OCI-M1 (cell line): ENCODE data around the gene TIGIT.
"Not testable (repeated sequence)": the region's sequence is repeated elsewhere in the genome, so short reads cannot be mapped to it uniquely, and the experiment has no call there.

Experiments
- DNase-seq: peaks from one replicate; lab custom pipeline; 2025; lab: John Stamatoyannopoulos, UW

Gene TIGIT

DNA sequence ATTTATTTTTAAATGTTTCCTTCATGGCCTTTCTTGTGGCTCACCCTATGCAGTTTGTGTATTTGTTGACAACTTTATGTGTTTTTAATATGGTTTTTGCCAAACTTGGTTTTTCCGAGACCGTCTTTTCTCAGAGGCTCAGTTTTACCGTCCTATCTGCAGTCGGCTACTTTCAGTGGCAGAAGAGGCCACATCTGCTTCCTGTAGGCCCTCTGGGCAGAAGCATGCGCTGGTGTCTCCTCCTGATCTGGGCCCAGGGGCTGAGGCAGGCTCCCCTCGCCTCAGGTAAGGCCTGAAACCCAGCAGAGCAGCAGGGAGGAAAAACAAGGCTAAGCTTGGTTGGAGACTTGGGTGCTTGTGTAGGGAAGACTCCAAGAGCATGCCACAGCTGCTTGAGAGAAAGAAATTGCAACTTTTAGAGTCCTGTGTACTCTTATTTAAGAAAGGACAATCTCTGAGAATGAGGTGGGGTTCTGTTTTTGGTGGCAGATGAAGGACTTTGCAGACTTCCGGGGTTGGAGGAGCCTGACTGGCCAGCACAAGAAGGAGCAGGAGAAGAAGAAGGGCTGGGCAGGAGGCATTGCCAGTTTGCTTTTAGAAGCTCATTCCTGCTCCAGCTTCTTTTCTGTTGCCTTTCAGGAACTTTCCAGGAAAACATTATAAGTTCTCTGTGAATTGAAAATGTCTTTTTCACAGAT lies at the start of gene TIGIT:
Gene TIGIT, plus strand, starts transcription at position 191 of the 698 bp plus-strand sequence. Its CDS starts 34 bp downstream, at position 225.
- no peak for DNase-seq

DNA sequence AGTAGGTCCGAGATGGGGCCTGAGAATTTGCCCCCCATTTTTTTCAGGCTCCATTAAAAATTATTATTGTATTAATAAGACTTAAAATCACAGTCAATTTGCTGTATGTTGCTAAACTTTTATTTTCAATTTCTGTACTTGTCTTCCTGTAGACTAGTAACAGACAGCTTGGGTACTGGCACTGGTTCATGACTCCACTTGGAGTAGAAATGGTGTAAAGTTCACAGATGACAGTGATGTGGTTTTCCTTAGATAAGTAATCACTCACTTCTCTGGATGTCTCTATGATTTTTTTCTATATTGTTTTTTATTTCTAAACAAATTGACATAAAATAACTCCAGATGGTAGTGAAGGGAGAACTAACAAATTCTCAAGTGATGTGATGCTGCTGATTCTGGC lies 40.9 kb upstream of the TIGIT start:
- no peak for DNase-seq

DNA sequence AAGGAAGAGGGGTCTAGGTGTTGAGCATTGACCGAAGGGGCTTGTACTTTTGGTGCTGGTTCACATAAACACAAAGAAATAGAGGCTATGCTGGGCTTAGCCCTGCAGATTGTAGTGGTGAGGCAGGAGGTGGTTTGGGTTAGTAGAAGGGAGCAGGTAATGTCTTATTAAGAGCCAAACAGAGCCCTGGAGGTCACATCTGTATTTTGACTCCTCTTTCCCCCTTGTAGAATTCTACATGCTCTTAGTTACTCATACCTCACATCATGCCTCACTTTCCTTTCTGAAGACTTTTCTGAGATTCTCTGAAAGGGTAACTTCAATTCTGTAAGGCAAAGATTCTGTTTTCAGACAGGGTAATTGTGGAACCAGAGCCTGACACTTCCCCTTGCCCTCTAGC lies 40.3 kb upstream of the TIGIT start:
- no peak for DNase-seq

DNA sequence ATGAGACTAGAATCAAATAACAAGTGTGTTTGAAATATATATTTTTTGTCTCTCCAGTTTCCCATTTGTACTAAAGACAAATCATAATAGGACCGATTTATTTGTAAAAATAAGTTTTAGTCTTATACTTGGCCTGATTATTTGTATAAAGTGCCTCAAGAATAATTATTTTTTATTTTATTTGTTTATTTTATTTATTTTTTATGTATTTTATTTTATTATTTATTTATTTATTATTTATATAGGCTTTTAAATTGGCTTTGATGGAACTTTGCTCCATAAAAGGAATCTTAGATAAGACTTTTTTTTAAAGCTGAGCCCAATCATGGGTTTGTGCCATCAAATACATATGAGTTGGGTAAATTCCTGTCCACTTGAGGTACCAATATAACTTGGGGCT lies 34.3 kb upstream of the TIGIT start:
- no peak for DNase-seq

DNA sequence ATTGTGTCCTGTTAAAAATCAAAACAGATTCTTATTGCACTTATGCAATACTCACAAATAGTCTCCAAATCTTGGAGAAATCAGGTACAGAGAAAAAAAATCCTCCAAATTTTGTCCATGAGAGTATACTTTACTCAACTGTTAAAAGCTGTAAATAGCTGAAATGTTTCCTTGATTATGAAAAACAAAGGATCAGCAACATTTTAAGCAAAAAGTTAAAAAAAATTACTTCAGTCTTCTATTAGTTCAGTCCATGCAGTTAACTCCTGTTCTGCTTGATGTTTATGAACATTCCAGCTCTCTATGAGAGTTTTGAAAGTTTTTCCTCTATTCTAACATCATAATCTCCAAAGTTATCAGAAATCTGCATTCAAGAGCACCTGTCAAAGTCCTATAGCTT lies 33.7 kb upstream of the TIGIT start:
- DNase-seq = peak; percentile 18

DNA sequence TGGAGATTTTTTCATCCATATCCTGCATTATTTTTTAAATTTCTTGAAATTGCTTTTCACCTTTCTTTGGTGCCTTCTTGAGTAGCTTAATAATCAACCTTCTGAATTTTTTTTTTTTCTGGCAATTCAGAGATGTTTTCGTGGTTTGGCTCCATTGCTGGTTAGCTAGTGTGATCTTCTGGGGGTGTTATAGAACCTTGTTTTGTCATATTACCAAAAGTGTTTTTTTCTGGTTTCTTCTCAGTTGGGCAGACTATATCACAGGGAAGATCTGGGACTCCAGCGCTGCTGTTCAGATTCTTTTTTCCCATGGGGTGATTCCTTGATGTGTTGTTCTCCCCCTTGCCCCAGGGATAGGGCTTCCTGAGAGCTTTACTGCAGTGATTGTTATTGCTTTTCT lies 23.8 kb upstream of the TIGIT start:
- DNase-seq = no peak

DNA sequence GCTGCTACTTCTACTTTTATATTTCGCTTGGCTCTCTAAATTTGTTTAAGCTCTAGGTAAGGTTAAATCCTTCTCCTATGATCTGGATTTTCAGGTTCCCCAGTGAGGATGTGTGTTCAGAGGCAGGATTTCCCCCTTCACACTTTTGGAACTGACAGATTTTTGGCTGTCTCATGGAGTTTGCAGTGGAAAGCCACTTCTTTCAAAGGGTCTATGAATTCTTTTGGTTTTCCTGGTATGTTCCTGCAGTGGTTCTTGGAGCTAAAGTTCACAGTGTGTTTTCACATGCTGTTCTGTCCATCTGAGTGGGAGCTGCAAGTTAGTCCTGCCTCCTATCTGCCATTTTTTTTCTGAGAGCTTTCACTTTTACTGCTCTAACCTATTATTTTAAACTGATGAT lies 21.6 kb upstream of the TIGIT start:
- DNase-seq = no peak

DNA sequence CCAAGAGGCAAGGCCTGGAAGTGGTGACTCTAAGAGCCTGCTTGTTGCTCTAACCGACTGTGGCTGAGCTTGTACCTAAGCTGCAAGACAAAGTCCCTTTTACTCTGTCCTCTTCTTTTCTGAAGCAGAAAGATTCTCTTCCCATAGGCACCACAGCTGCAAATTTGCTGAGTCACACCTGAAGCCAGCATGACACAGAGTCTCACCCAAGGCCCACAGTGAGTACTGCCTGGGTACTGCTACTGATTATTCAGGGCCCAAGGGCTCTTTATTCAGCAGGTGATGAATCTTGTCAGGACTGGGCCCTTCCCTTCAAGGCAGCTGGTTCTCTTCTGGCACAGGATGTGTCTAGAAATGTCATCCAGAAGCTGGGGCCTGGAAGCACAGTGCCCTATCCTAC lies 18.9 kb upstream of the TIGIT start:
- DNase-seq = peak; percentile 61

DNA sequence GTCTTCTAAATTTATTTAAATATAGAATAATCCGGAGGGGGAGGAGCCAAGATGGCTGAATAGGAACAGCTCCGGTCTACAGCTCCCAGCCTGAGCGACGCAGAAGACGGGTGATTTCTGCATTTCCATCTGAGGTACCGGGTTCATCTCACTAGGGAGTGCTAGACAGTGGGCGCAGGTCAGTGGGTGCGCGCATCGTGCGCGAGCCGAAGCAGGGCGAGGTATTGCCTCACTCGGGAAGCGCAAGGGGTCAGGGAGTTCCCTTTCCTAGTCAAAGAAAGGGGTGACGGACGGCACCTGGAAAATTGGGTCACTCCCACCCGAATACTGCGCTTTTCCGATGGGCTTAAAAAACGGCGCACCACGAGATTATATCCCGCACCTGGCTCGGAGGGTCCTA lies 17.0 kb upstream of the TIGIT start:
- not testable (repeated sequence) for DNase-seq

DNA sequence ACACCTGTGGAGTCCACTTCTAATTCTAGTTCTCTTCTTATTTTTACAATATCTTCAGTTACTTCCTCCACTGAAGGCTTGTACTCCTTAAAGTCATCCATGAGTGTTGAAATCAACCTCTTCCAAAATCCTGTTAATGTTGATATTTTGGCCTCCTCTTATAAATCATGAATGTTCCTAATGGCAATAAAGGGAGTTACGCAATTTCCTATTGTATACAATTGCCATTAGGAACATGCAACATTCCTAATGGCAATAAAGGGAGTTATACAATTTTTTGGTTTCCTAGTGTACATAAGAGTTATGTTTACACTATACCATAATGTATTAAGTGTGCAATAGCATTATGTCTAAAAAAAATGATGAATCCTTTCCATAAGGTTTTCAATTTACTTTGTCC lies 9.2 kb upstream of the TIGIT start:
- DNase-seq = no peak

DNA sequence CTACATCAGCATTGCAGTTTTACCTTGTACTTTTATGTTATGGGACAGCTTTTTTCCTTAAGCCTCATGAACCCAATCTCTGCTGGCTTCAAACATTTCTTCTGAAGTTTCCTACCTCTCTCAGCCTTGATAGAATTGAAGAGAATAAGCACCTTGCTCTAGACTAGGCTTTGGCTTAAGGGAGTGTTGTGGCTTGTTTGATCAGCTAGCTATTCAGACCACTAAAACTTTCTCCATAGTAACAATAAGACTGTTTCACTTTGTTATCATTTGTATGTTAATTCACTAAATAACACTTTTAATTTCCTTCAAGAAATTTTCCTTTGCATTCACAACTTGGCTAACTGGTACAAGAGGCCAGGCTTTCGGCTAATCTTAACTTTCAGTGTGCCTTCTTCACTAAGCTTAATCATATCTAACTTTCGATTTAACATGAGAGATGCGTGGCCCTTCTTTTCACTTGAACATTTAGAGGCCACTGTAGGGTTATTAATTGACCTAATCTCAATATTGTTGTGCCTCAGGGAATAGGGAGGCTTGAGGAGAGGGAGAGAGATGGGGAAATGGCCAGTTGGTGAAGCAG lies 8.1 kb upstream of the TIGIT start:
- DNase-seq = no peak

DNA sequence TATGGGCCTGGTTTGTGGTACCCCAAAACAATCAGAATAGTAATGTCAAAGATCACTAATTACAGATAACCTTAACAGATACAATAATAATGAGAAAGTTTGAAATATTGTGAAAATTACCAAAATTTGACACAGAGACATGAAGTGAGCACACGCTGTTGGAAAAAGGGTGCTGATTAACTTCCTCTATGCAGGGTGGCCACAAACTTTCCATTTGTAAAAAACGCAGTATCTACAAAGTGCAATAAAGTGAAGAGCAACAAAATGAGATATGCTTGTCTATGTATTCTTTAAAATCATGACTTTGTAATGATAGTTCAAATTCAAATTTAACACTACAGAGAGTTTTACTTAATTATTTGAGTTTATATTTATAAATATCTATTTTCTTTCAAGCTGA lies 7.6 kb upstream of the TIGIT start:
- no peak for DNase-seq

DNA sequence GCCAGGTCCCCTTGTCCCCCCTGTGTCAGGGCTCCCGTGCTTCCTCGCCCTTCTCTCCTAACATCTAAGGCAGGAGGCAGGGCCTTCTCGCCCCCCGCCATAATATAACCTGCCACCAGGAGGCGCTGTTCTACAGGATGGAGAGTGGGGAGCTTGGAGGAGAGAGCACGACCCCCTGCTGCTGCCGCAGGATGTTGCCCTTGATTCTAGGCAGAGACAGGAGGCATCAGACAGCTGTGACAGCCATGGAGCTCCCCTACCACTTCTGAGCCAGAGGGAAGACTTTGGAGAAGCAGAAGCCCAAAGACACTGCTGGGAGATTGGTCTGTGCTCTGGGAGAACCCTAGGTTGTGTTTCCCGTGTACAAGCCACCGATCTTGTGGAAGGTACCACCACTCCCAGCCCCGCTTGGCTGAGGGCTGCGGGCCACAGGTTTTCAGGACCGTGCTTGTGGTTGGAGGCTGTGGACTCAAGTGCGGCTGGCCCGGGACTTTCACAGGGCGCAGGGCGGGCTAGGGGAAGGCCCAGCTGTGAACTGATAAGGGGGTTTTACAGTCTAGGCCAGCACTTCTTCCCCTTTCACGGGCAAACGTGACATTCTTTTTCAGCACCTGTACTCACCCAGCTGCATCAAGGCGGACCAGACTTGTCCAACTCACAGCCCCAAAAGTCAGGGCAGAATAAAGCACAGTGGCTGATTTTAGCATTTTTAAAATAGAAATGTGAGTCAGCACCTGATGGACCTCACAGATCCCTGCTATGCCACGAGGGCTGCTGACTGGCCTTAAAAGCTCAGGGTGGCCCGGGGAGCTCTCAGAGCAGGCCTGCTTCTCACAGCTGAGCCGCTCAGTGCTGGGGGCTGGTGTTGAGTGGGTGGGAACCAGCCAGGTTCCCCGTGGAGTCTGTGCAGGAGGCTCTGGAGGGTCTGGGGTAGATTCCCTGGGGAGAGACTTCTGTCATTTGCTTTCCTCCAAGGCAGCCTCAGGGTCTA lies 2.6 kb upstream of the TIGIT start:
- peak; percentile 81 for DNase-seq

DNA sequence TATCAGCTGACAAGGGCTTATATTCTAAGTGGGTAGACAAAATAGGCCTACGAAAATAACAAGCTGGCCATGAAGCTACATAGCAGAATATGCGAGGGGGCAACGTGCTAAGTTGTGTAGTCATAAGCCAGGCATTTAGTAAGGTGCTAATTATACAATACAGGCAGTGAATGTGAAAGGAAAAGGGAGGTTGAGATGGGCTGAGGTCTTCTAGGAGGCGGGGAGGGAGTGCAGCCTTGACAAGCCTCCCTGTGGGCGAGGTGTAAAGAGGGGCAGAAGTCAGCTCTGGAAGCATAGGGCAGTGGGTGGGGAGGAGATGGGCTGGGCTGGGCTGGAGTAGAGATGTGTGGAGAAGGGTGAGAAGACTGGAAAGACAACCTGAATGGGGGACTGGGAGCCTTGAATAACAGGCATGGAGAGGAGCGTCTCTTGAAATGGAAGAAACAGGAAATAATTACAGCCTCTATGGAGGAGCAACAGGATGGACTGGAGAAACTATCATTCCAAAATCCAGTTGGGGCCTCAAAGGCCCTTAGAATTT lies 1.2 kb downstream of the TIGIT start:
- DNase-seq = no peak

DNA sequence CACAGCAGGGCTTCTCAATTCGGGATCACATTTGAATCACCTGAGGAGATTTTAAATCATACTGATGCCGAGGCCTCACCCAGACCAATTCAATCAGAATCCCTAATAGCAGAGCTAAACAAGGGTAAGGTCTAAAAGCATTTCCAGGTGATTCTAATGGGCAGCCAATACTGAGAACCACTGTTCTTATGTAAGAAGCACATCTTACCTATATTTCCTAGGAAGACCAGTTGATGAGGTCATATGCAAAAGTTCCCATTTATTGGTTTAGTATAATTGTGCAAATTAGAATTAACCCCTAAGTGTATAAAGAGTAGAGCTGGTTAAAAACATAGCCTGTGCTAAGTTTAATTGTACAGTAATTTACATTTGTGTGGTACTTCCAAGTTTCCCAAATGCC lies 2.1 kb downstream of the TIGIT start:
- DNase-seq = no peak

DNA sequence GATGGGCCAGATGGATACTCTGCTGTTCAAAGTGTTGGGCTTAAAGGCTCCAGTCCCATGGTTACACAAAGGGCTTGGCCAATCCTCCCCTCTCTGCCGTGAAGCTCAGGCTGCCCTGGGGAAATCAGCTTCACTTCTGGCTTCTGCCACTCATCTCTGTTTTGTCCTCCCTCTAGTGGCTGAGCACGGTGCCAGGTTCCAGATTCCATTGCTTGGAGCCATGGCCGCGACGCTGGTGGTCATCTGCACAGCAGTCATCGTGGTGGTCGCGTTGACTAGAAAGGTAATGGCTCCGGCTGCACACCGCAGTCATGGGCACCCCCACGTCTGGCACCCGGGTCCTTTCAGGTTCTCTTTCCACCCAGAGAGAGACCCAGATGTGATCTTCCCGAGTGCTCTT lies 5.6 kb downstream of the TIGIT start:
- peak; percentile 18 for DNase-seq

DNA sequence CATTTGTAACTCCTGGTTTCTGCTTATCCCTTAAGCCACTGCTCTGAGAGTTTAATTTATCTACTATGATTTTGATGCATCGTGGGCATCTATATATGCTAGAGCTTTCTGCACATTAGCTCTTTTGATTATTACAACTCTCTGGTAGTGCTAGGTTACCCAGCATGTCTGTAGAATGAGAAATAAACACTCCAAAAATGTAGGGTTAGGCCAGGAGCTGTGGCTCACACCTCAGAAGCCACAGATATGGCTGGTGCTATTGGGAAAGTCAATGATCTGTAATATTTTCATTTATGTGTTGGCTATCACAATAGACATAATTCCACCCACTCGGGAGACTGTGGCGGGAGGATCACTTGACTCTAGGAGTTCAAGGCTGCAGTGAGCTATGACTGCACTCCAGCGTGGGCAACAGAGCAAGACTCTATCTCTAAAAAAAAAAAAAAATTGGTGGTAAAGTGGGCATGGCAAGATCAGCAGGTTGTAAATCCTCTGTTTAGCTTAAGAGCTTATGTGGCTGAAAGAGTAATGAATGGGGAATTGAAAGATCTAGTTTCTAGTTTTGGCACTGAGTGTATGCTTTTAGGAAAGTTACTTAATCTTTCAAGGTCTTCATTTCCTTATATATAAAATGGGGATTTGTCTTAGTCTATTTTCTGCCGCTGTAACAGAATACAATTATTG lies 6.3 kb downstream of the TIGIT start:
- DNase-seq = no peak

DNA sequence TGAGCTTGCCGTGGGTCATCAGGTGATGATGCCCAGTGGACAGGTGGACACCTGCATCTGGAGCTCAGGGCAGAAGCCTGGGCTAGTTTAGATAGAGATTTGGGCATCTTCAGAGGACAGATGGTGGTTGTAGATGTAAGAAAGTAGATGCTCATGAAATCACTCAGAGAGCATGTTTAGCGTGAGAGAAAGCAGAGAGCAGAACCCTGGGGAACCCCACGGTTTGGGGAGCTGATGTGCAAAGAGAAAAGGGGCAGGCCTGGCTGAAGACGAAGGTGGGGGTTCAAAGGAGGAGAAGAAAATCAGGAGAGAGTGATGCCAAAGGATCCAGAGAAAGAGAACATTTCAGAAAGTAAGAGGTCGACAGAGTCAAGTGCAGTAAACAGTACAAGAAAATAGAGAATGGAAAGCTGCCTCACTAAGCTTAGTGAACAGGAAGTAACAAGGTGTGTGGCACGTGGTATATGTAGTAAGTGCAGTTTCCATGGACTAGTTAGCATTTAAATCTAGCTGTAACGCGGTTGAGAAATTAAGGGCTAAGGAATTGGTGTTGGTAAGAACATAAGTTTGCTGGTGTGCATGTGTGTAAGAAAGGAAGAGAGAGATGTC lies 13.5 kb downstream of the TIGIT start:
- no peak for DNase-seq

DNA sequence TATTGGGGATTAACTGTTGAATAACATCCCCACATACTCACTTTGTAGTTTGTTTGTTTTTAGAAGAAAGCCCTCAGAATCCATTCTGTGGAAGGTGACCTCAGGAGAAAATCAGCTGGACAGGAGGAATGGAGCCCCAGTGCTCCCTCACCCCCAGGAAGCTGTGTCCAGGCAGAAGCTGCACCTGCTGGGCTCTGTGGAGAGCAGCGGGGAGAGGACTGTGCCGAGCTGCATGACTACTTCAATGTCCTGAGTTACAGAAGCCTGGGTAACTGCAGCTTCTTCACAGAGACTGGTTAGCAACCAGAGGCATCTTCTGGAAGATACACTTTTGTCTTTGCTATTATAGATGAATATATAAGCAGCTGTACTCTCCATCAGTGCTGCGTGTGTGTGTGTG lies 14.0 kb downstream of the TIGIT start:
- no peak for DNase-seq

DNA sequence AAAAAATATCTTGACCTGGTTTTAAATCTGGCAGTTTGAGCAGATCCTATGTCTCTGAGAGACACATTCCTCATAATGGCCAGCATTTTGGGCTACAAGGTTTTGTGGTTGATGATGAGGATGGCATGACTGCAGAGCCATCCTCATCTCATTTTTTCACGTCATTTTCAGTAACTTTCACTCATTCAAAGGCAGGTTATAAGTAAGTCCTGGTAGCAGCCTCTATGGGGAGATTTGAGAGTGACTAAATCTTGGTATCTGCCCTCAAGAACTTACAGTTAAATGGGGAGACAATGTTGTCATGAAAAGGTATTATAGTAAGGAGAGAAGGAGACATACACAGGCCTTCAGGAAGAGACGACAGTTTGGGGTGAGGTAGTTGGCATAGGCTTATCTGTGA lies 14.5 kb downstream of the TIGIT start:
- DNase-seq = no peak

DNA sequence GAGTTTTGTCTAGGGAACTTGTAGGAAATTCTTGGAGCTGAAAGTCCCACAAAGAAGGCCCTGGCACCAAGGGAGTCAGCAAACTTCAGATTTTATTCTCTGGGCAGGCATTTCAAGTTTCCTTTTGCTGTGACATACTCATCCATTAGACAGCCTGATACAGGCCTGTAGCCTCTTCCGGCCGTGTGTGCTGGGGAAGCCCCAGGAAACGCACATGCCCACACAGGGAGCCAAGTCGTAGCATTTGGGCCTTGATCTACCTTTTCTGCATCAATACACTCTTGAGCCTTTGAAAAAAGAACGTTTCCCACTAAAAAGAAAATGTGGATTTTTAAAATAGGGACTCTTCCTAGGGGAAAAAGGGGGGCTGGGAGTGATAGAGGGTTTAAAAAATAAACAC lies 15.0 kb downstream of the TIGIT start:
- DNase-seq = no peak

DNA sequence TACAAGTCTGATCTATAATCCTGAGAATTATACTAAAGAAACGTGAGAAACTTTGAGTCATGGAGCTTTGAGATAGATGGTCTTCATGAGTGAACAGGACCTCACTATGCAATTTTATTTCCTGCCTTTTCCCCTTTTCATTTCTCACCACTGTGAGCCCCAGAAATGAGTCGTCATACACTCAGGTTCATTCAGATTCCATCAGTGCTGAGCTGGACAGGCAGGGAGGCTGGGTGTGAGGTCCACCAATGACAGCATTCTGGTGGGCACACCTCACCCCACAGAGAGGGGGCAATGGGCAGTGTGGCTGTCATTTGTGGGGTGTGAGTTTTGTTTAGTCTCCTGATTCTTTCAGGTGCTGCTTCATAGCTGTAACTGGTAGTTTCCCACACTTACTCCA lies 16.9 kb downstream of the TIGIT start:
- DNase-seq = no peak
